Neuron (in vitro differentiated cells): ENCODE results near the gene ZNF528.

Source experiments
- H2AFZ ChIP-seq: one replicate; pipeline ENCODE4 v1.6.1; 2013; ENCODE audit warnings: low read depth, mild to moderate bottlenecking, inconsistent platforms, low read length, moderate library complexity
- H3K27me3 ChIP-seq: one replicate; pipeline ENCODE4 v1.6.1; 2013; ENCODE audit warnings: low read length; ENCODE audit not compliant: insufficient read depth
- H3K36me3 ChIP-seq: one replicate; pipeline ENCODE4 v1.6.1; 2013; ENCODE audit warnings: low read length; ENCODE audit not compliant: insufficient read depth
- H3K4me1 ChIP-seq: one replicate; pipeline ENCODE4 v1.6.1; 2013; ENCODE audit warnings: low read length; ENCODE audit not compliant: insufficient read depth
- H3K4me3 ChIP-seq: 2 replicates; pipeline ENCODE4 v1.5.1; 2013; ENCODE audit warnings: mild to moderate bottlenecking, low read length, moderate library complexity
- H3K9me3 ChIP-seq: one replicate; pipeline ENCODE4 v1.6.1; 2013; ENCODE audit warnings: low read length

ZNF528 gene

DNA sequence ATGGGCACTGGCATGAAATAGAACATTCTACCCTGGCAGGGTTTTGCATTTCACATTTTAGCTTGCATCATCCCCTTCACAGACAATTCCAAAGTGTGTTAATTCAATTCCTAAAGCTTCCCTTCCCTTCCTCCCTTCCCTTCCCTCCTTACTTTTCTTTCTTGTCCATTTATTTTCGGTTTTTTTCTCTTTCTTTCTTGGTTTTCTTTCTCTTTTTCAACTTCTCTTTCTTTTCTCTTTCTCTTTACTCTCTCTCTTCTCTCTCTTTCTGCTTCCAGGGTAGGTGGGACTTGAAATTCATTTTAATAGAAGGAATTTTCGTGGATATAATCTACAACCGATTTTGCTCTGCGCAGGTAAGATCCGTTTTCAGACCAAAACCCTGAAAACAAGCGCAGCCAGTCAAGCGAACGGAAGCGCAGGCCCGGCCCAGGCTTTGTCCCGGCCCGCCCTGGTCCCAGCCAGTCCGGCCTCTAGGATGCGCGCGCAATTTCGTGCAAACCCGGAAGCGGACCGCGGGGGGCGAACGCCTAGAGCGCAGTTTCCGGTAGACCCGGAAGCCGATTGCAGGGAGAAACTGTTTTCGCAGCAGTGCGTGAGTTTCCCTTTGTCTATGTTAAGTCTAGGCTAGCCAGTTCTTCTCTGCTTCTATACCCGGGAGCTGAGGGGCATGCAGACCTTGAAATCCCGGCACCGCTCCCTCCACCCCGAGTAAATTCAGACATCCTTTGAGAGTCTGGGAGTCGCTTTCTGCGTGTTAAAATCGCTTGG lies at the start of gene ZNF528:
Gene ZNF528, plus strand, starts transcription at position 540 of the 771 bp plus-strand sequence. CDS start 4,165 bp downstream, outside the sequence.
- peak within 1 kb of the TSS; percentile 87 for H3K4me3 ChIP-seq
- H3K27me3 ChIP-seq: no peaks in the 10 kb centered on the region
- no peaks in the 10 kb centered on the region for H3K4me1 ChIP-seq
- H3K36me3 ChIP-seq: peaks cover 55% of the 10 kb centered on the region
- H2AFZ ChIP-seq: no peak within 1 kb of the TSS
- H3K9me3 ChIP-seq: peaks cover 38% of the 10 kb centered on the region

DNA sequence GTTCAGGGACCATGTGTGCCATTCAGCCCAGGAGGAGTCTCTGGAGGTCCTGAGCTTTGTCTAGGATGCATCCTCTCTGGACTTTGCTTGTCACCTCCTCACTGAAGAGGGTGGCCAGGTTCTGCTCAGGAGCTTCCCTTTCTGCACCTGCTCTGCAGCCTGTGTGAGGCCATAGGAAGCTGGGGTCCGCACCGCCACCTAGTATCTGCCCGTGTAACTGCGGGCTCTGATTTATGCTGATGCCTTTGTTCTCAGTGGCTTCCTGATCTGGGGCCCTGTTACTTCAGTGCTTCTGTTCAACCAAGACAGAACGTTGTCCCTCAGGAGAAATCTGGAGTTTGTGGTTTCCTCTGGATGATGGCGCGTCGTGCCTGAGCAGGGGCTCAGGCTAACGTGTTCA lies 46.1 kb upstream of the ZNF528 start:
- H3K9me3 ChIP-seq: peaks cover 56% of the 10 kb centered on the region
- no peak overlapping the region for H3K4me3 ChIP-seq
- H3K27me3 ChIP-seq: no peaks in the 10 kb centered on the region

DNA sequence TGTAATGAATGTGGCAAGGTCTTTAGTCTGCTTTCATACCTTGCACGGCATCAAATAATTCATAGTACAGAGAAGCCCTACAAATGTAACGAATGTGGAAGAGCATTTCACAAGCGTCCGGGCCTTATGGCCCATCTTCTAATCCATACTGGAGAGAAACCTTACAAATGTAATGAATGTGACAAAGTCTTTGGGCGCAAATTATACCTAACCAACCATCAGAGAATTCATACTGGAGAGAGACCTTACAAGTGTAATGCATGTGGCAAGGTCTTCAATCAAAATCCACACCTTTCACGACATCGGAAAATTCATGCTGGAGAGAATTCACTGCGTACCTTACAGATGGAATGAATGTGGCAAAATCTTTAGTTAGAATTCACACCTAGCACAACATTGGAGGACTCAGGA lies 31.2 kb upstream of the ZNF528 start:
- no peak overlapping the region for H3K4me3 ChIP-seq
- H2AFZ ChIP-seq: no peak overlapping the region

More for the DNA sequence above, 46.1 kb upstream of the ZNF528 start:
- Histone ChIP-seq H2AFZ (no peak overlapping the region), H3K36me3 (peaks cover 80% of the 10 kb centered on the region), H3K4me1 (no peaks in the 10 kb centered on the region)

DNA sequence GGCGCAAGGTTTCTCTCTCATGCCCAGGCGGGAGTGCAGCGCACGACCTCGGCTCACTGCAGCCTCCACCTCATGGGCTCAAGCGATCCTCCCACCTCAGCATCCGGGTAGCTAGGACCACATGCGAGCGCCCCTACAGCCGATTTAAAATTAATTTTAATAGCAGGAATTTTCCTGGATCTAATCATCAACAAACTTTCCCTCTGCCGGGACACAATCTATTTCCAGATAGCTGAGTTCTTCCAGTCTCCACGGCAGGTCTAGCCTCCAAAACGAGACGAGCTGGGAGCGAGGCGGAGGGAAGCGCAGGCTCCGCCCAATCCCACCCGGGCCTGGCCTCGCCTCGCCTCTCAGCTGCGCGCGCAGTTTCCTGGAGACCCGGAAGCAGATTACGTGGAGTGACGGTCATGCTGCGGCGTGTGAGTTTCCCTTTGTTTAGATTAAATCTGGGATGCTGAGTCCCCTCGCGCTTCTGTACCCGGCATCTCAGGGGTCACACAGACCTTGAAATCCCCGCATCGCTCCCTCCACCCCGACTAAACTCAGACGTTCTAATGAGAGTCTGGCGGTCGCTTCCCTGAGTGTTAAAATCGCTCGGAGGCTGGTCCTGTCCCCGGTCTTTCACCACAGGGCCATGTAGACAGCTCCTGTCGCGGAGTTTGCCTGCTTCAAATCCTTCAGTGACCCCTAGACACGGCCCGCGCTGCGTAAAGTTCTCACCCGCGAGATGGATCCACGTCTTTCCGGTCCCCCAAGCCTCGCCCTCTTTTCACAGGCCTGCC lies 27.9 kb upstream of the ZNF528 start, which contains the start of gene ZNF880:
Gene ZNF880, plus strand, starts transcription at position 365 of the 782 bp plus-strand sequence. Its CDS starts 43 bp downstream, at position 408.
- peak within 1 kb of the TSS; percentile 33 for H2AFZ ChIP-seq
- H3K4me1 ChIP-seq: no peaks in the 10 kb centered on the region
- peaks cover 45% of the 10 kb centered on the region for H3K36me3 ChIP-seq
- H3K9me3 ChIP-seq: peaks cover 50% of the 10 kb centered on the region
- H3K27me3 ChIP-seq: no peaks in the 10 kb centered on the region
- peak within 1 kb of the TSS; percentile 92 for H3K4me3 ChIP-seq

More for the DNA sequence above, 31.2 kb upstream of the ZNF528 start:
- Histone ChIP-seq H3K9me3 (peaks cover 61% of the 10 kb centered on the region), H3K36me3 (peaks cover 53% of the 10 kb centered on the region), H3K27me3 (no peaks in the 10 kb centered on the region), H3K4me1 (no peaks in the 10 kb centered on the region)

DNA sequence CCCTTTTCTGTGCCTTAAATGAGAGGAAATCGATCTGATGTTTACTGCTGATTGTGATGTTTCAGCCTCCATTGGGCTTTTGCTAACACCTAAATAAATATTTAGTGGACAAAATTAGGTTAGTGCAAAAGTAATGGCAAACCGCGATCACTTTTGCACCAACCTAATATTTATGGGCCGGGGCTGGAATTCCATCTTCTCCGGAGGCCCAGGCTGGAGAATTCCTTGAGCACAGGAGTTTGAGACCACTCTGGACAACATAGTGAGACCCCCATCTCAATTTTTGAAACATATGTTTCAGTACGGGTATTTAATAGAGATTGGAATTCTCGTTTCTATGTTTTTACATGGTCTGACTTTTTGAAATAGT lies 27.3 kb upstream of the ZNF528 start:
- Histone ChIP-seq H3K4me1 (no peaks in the 10 kb centered on the region), H3K36me3 (peaks cover 44% of the 10 kb centered on the region), H3K27me3 (no peaks in the 10 kb centered on the region)

DNA sequence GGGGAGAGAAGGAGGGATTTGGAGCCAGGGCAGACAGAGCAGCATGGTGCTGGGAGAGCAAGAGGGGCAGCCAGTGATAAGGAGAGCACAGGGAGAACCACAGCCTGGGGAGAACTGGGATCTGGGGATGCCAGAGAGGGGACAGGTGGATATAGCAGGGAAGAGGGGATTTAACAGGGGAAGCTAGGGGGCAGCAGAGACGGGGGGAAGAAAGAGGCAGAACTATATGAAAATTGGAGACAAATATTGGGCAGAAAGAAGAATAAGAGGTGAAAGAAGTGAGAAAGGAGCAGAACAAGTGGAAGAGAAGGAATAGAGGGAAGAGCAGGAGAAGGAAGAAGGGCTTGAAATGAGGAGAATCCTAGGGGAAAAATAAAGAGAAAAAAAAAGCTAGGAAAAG lies 6.5 kb upstream of the ZNF528 start:
- Histone ChIP-seq H3K9me3 (peaks cover 55% of the 10 kb centered on the region), H3K4me1 (no peaks in the 10 kb centered on the region), H2AFZ (no peak overlapping the region), H3K36me3 (peaks cover 55% of the 10 kb centered on the region), H3K4me3 (no peak overlapping the region), H3K27me3 (no peaks in the 10 kb centered on the region)

More for the DNA sequence above, 27.3 kb upstream of the ZNF528 start:
- Histone ChIP-seq H3K9me3 (peaks cover 46% of the 10 kb centered on the region), H3K4me3 (peak overlapping the region; percentile 92), H2AFZ (peak overlapping the region; percentile 33)

DNA sequence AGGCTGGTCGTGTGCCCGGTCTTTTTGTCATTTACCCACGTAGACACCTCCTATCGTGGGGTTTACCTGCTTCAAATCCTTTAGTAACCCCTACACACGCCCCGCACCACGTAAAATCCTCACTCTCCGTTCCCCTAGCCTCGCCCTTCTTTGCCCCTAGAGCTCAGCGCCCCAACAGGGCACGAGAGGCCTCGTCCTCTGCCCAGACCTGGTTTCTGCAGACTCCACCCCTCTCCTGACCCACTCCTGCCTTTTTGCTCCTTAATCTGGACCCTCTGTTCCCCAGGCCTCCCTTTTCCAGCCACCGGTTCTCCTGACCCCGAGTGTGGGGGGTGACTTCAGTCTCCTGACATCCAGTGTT lies 412 bp downstream of the ZNF528 start:
- Histone ChIP-seq H3K36me3 (peaks cover 58% of the 10 kb centered on the region), H3K9me3 (peaks cover 37% of the 10 kb centered on the region), H3K27me3 (no peaks in the 10 kb centered on the region), H2AFZ (no peak overlapping the region), H3K4me1 (no peaks in the 10 kb centered on the region), H3K4me3 (peak overlapping the region; percentile 87)

DNA sequence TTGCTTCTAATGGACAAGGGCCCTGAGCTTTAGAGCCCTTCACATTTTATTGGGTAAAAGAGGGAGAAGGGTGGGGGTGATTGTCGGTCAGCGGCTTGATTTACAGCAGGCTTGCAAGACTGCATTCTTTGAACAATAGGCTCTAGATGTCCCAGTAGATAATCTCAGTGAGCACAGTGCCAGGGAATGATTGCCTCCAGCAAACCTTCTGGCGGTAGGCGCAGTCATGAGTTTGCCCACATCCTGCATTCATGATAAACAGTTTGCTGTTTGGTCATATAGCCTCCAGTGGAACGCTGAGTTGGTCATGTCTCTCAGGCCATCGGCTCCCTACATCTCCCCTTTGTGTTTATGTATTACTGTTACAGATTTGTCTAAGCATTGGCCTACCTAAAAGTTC lies 12.6 kb downstream of the ZNF528 start:
- Histone ChIP-seq H3K4me3 (no peak overlapping the region), H2AFZ (no peak overlapping the region), H3K27me3 (no peaks in the 10 kb centered on the region), H3K9me3 (peaks cover 52% of the 10 kb centered on the region), H3K36me3 (peaks cover 61% of the 10 kb centered on the region), H3K4me1 (no peaks in the 10 kb centered on the region)

DNA sequence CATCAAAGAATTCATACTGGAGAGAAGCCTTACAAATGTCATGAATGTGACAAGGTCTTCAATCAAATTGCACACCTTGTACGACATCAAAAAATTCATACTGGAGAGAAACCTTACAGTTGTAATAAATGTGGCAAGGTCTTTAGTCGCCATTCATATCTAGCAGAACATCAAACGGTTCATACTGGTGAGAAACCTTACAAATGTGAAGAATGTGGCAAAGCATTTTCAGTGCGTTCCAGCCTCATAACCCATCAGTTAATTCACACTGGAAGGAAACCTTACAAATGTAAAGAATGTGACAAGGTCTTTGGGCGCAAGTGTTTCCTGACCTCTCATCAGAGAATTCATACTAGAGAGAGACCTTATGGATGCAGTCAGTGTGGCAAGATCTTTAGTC lies 18.1 kb downstream of the ZNF528 start:
- Histone ChIP-seq H2AFZ (no peak overlapping the region), H3K27me3 (no peaks in the 10 kb centered on the region), H3K4me3 (no peak overlapping the region), H3K9me3 (peaks cover 46% of the 10 kb centered on the region), H3K4me1 (no peaks in the 10 kb centered on the region), H3K36me3 (peaks cover 16% of the 10 kb centered on the region)

DNA sequence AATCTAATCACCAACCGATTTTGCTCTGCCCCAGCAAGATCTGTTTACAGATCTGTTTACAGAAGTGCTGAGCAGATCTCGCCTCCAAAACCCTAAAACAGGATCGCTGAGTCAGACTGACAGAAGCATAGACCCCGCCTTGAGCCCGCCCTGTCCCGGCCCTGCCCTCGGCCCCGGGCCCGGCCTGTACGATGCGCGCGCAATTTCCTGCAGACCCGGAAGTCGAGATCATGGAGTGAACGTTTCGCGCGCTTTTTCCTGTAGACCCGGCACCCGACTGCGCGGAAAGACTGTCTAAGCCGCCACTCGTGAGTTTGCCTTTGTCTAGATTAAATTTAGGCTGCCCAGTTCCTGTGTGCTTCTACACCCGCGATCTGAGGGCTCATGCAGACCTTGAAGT lies 31.3 kb downstream of the ZNF528 start, which contains the start of gene ZNF534:
Gene ZNF534, plus strand, starts transcription at position 212 of the 400 bp plus-strand sequence. CDS start 2,327 bp downstream, outside the sequence.
- Histone ChIP-seq H3K4me3 (no peak within 1 kb of the TSS), H3K4me1 (no peaks in the 10 kb centered on the region), H2AFZ (no peak within 1 kb of the TSS), H3K9me3 (peaks cover 17% of the 10 kb centered on the region), H3K27me3 (no peaks in the 10 kb centered on the region), H3K36me3 (no peaks in the 10 kb centered on the region)

DNA sequence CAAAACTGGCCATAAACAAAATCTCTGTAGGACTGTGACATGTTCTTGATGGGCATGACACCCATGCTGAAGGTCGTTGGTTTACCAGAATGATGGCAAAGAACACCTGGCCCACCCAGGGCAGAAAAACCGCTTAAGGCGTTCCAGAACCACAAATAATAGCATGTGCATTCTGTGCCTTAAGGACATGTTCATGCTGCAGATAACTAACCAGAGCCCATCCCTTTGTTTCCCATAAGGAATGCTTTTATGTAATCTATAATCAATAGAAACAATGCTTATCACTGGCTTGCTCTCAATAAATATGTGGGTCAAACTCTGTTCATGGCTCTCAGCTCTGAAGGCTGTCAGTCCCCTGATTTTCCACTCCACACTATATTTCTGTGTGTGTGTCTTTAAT lies 44.5 kb downstream of the ZNF528 start:
- Histone ChIP-seq H2AFZ (no peak overlapping the region), H3K36me3 (no peaks in the 10 kb centered on the region), H3K4me1 (no peaks in the 10 kb centered on the region), H3K9me3 (peaks cover 8% of the 10 kb centered on the region), H3K4me3 (no peak overlapping the region), H3K27me3 (no peaks in the 10 kb centered on the region)

DNA sequence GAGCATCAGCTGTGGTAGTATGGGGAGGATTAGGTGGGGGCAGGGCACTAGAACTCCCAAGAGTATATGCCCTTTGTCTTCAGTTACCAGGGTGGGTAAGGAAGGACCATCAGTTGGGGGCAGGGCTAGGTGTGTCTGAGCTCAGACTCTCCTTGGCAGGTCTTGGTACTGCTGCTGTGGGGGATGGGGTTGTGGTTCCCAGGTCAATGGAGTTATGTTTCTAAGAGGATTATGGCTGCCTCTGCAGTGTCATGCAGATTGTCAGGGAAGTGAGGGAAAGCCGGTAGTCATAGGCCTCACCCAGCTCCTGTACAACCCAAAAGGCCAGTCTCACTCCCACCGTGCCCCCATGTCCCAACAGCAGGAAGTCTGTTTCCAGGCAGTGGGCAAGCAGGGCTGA lies 46.9 kb downstream of the ZNF528 start:
- Histone ChIP-seq H2AFZ (no peak overlapping the region), H3K27me3 (no peaks in the 10 kb centered on the region), H3K36me3 (no peaks in the 10 kb centered on the region), H3K4me3 (no peak overlapping the region), H3K9me3 (peaks cover 3% of the 10 kb centered on the region), H3K4me1 (no peaks in the 10 kb centered on the region)

DNA sequence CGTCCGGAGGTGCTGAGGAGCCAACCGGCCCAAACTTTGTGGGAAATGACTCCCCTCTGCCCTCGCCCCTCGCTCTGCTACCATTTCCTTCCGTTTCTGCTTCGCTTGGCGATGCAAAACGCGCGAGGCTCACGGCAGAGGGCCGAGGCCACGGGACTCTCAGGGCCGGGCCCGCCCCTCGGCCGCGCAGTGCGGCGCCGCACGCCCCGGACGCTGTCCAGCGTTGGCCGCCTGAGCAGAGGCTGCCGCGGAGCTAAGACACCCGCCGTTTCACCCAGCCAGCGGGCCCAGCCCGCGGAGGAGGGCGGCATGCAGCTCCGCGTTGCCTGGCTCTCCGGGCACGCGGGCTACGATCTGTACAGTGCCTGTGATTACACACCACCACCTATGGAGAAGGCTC lies 53.6 kb downstream of the ZNF528 start:
- H3K36me3 ChIP-seq: no peaks in the 10 kb centered on the region
- peaks cover 13% of the 10 kb centered on the region for H3K9me3 ChIP-seq
- H3K4me1 ChIP-seq: no peaks in the 10 kb centered on the region
- no peak overlapping the region for H3K4me3 ChIP-seq
- no peak overlapping the region for H2AFZ ChIP-seq
- H3K27me3 ChIP-seq: no peaks in the 10 kb centered on the region
